RWPE1 (cell line): ENCODE data around the gene RRP1B.

Source experiments
- CTCF ChIA-PET: fragments of 350-600 bp; sonication (Branson Sonifier 250); formaldehyde crosslinking; extraction: SDS; loops from one replicate; lab custom pipeline; 2021; lab: Yijun Ruan, JAX
- POLR2A ChIA-PET: fragments of 400-600 bp; formaldehyde crosslinking; extraction: SDS; loops from one replicate; lab custom pipeline; 2020; ENCODE audit warnings: antibody characterized with exemption; ENCODE audit not compliant: low non-redundant PET; lab: Yijun Ruan, JAX
- DNase-seq: peaks from one replicate; pipeline ENCODE4 v3.0.0; 2012; ENCODE audit warnings: low spot score
- H3K27ac ChIP-seq: fragments of 450-650 bp; 2 replicates; pipeline ENCODE4 v1.5.1; 2017
- TF ChIP-seq, protein P1 (sequence below): fragments of 450-650 bp; conservative IDR thresholded peaks from 2 replicates; pipeline ENCODE4 v1.5.1; 2017; ENCODE audit warnings: low read depth, mild to moderate bottlenecking

RRP1B gene

DNA sequence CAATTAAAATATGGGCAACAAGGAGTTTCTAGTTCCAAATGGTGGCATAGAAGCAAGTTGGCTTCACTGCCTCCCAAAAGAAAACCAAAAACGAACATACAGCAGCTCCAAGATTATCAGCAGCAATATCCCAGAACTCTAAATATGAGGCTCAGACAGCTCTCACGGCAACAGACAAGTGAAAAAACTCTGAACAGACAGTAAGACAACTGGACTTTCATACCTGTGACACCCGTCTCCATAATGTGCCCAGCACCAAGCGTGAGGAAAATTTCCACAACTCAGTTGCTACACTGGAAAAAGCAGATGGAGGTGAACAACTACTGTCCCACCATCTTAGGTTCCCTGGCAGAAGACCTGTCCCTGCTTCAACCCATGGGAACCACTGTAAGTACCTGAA, 40.0 kb upstream of the RRP1B start:
- TF ChIP-seq, protein P1, sequence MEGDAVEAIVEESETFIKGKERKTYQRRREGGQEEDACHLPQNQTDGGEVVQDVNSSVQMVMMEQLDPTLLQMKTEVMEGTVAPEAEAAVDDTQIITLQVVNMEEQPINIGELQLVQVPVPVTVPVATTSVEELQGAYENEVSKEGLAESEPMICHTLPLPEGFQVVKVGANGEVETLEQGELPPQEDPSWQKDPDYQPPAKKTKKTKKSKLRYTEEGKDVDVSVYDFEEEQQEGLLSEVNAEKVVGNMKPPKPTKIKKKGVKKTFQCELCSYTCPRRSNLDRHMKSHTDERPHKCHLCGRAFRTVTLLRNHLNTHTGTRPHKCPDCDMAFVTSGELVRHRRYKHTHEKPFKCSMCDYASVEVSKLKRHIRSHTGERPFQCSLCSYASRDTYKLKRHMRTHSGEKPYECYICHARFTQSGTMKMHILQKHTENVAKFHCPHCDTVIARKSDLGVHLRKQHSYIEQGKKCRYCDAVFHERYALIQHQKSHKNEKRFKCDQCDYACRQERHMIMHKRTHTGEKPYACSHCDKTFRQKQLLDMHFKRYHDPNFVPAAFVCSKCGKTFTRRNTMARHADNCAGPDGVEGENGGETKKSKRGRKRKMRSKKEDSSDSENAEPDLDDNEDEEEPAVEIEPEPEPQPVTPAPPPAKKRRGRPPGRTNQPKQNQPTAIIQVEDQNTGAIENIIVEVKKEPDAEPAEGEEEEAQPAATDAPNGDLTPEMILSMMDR, result no peak
- POLR2A ChIA-PET, result no interaction called here

DNA sequence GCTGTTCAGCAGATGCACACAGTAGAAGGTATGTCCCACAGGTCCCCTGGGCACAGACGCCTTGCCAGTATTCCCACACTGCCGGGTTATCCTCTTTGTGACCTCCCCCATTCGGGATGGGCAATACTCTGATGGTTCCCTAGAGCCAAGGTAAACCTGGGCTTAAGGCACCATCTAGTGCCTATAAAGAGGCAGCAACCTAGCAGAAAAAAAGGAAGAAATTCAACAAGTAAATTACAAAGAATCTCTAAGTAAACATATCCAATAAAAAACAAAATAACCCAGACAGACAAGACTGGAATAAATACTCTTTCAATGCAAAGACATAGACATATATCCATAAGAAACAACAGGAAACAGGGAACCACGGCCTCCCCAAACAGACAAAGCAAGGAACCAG, 39.5 kb upstream of the RRP1B start:
- CTCF ChIA-PET, result interaction anchor here (1.2 kb wide), 1 partner anchor 26 kb away, joined by 3 read pairs; no protein-coding TSS in a partner anchor

More for the DNA sequence above, 40.0 kb upstream of the RRP1B start:
- no peak overlapping the region for H3K27ac ChIP-seq
- CTCF ChIA-PET, result no interaction called here
- DNase-seq, result no peak

DNA sequence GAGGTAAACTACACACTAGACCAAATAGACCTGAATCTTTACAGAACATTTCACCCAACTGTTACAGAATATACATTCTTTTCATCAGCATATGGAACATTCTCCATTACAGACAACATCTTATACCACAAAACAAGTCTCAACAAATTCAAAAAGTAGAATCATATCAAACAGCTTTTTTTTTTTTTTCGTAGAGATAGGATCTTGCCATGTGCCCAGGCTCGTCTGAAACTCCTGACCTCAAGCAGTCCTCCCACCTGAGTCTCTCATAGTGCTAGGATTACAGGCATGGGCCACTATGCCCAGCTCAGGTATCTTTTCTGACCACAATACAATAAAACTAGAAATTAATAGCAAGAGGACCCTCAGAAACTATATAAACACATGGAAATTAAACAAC, 36.6 kb upstream of the RRP1B start:
- DNase-seq, result no peak
- no peak overlapping the region for H3K27ac ChIP-seq
- ChIA-PET POLR2A (no interaction called here), CTCF (interaction anchor here (0.6 kb wide), 1 partner anchor 18 kb away, joined by 3 read pairs; no protein-coding TSS in a partner anchor)
- TF ChIP-seq, protein P1, result no peak

More for the DNA sequence above, 39.5 kb upstream of the RRP1B start:
- POLR2A ChIA-PET, result no interaction called here
- no peak for DNase-seq
- H3K27ac ChIP-seq, result no peak overlapping the region
- TF ChIP-seq, protein P1, result no peak

DNA sequence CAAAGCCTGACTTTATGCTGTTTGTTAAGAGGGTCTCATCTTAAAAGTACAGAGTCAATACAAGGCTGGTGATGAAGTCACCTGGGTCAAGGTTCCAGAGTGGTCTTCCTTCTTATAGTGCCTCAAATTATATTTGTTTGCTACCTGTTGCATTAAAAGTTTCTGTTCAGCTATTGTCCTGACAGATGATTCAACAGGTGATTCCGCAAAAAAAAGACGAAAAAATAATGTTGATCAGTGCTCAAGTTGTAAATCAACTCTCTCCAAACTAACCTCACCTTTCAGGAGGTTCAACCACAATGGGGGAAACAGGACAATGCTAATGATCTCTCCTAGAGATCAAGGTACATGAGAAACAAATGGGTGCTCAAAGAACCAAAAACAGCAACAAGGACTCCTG, 35.8 kb upstream of the RRP1B start:
- ChIA-PET CTCF (no interaction called here), POLR2A (no interaction called here)

DNA sequence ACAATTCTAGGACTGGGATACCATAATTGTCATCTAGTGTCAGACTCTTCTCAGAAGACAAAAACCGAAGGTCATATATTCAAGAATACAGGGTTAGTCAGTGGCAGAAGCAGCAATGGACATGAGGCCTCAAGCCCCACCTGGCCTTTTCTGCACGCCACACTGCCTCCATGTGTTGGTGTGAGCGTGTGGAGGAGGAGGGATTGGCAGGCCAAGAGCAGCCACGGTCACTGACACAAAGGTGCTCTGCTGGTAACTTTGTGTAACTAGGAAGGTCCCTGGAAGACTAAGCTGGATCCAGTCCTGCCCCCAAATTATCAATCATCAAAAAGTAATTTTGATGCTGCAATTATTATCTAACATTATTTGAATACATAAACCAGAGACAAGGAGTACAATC, 35.0 kb upstream of the RRP1B start:
- TF ChIP-seq, protein P1, result no peak
- ChIA-PET CTCF (no interaction called here), POLR2A (no interaction called here)
- no peak overlapping the region for H3K27ac ChIP-seq
- DNase-seq, result no peak

More for the DNA sequence above, 35.8 kb upstream of the RRP1B start:
- TF ChIP-seq, protein P1, result no peak
- no peak overlapping the region for H3K27ac ChIP-seq
- no peak for DNase-seq

DNA sequence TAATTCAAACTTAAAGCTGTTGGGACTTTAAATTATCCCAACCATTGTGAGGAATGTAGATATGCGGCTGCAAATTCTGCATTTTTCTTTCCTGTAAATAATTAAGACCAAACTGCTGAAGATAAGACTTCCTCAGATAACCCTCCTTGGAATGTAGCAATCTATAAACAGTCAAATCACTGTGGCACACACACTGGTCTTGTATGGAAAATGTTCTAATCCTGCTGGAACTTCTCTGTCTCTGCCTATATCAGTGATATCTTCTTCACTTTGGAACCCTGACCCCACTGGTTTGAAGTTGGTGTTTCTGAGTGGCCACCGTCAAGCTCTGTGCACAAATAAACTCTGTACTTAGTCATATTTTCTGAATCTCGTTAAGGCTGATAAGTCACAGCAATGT, 33.0 kb upstream of the RRP1B start:
- POLR2A ChIA-PET, result no interaction called here
- DNase-seq, result no peak
- CTCF ChIA-PET, result no interaction called here

More for the DNA sequence above, 33.0 kb upstream of the RRP1B start:
- H3K27ac ChIP-seq, result no peak overlapping the region
- TF ChIP-seq, protein P1, result no peak
